H9 (cell line): ENCODE measurements around the gene ANO2. TPM values are rescaled to one million over a fixed set of nuclear protein-coding genes. Genes with fewer than 3 reads are reported as not detected.

Experiments used
- DNase-seq: peaks from one replicate; pipeline ENCODE4 v3.0.0-alpha.2; 2017
- H2AFZ ChIP-seq: one replicate; pipeline ENCODE4 v1.6.1; 2013; ENCODE audit warnings: mild to moderate bottlenecking, low read length, control low read depth, moderate library complexity
- H2AK5ac ChIP-seq: 2 replicates; pipeline ENCODE4 v1.6.1; 2013; ENCODE audit warnings: low read length, control low read depth, mixed read lengths; ENCODE audit not compliant: insufficient read length
- H2BK120ac ChIP-seq: one replicate; pipeline ENCODE4 v1.6.1; 2013; ENCODE audit warnings: low read depth, mild to moderate bottlenecking, low read length, control low read depth, inconsistent platforms; ENCODE audit not compliant: poor library complexity, severe bottlenecking
- H2BK12ac ChIP-seq: 2 replicates; pipeline ENCODE4 v1.6.1; 2013; ENCODE audit warnings: low read length, control low read depth, mixed read lengths, low read depth; ENCODE audit not compliant: insufficient read length
- H2BK15ac ChIP-seq: 2 replicates; pipeline ENCODE4 v1.6.1; 2013; ENCODE audit warnings: low read depth, low read length, control low read depth
- H2BK20ac ChIP-seq: one replicate; pipeline ENCODE4 v1.6.1; 2013; ENCODE audit warnings: low read depth, mild to moderate bottlenecking, low read length, control low read depth, inconsistent platforms; ENCODE audit not compliant: poor library complexity, severe bottlenecking
- H2BK5ac ChIP-seq: 2 replicates; pipeline ENCODE4 v1.6.1; 2013; ENCODE audit warnings: low read length, control low read depth, mixed read lengths; ENCODE audit not compliant: insufficient read length
- H3K14ac ChIP-seq: 2 replicates; pipeline ENCODE4 v1.6.1; 2013; ENCODE audit warnings: low read length, control low read depth; ENCODE audit not compliant: insufficient read depth
- H3K18ac ChIP-seq: 2 replicates; pipeline ENCODE4 v1.6.1; 2013; ENCODE audit warnings: low read depth, mild to moderate bottlenecking, mixed read lengths, low read length, control low read depth; ENCODE audit not compliant: insufficient read length
- H3K23ac ChIP-seq: 2 replicates; pipeline ENCODE4 v1.6.1; 2013; ENCODE audit warnings: low read length, control low read depth, mixed read lengths, low read depth; ENCODE audit not compliant: insufficient read length
- H3K23me2 ChIP-seq: 2 replicates; pipeline ENCODE4 v1.6.1; 2013; ENCODE audit warnings: low read depth, mild to moderate bottlenecking, mixed read lengths, low read length, control low read depth; ENCODE audit not compliant: insufficient read length, poor library complexity, severe bottlenecking
- H3K27ac ChIP-seq: 2 replicates; pipeline ENCODE4 v1.5.1; 2013; ENCODE audit warnings: low read length, control low read depth, mixed read lengths, low read depth; ENCODE audit not compliant: insufficient read length
- H3K27me3 ChIP-seq: 2 replicates; pipeline ENCODE4 v1.6.1; 2013; ENCODE audit warnings: low read length, control low read depth, inconsistent platforms; ENCODE audit not compliant: insufficient read depth
- H3K4ac ChIP-seq: 2 replicates; pipeline ENCODE4 v1.6.1; 2013; ENCODE audit warnings: low read depth, mild to moderate bottlenecking, control low read depth, inconsistent platforms, low read length, moderate library complexity
- H3K4me1 ChIP-seq: 2 replicates; pipeline ENCODE4 v1.6.1; 2013; ENCODE audit warnings: low read length, control low read depth, inconsistent platforms; ENCODE audit not compliant: insufficient read depth
- H3K4me2 ChIP-seq: 2 replicates; pipeline ENCODE4 v1.6.1; 2013; ENCODE audit warnings: low read length, control low read depth, mixed read lengths; ENCODE audit not compliant: insufficient read length, insufficient read depth
- H3K56ac ChIP-seq: 2 replicates; pipeline ENCODE4 v1.6.1; 2013; ENCODE audit warnings: low read depth, mild to moderate bottlenecking, mixed read lengths, low read length, control low read depth; ENCODE audit not compliant: insufficient read length
- H3K79me1 ChIP-seq: 2 replicates; pipeline ENCODE4 v1.6.1; 2013; ENCODE audit warnings: low read depth, mild to moderate bottlenecking, moderate library complexity, low read length, control low read depth, inconsistent platforms; ENCODE audit not compliant: insufficient read depth, poor library complexity, severe bottlenecking
- H3K79me2 ChIP-seq: 2 replicates; pipeline ENCODE4 v1.6.1; 2013; ENCODE audit warnings: low read length, control low read depth, inconsistent platforms; ENCODE audit not compliant: insufficient read depth
- H3K9ac ChIP-seq: 2 replicates; pipeline ENCODE4 v1.6.1; 2013; ENCODE audit warnings: low read length, control low read depth, mixed read lengths; ENCODE audit not compliant: insufficient read length; ENCODE audit errors: extremely low read depth
- H3K9me3 ChIP-seq: one replicate; pipeline ENCODE4 v1.6.1; 2013; ENCODE audit warnings: low read depth, low read length, inconsistent platforms; ENCODE audit not compliant: control insufficient read depth
- H3T11ph ChIP-seq: one replicate; pipeline ENCODE4 v1.6.1; 2013; ENCODE audit warnings: mild to moderate bottlenecking, low read length, control low read depth, inconsistent platforms
- H4K20me1 ChIP-seq: one replicate; pipeline ENCODE4 v1.6.1; 2013; ENCODE audit not compliant: control insufficient read depth, insufficient read length, insufficient read depth
- H4K5ac ChIP-seq: 2 replicates; pipeline ENCODE4 v1.6.1; 2013; ENCODE audit warnings: low read depth, mild to moderate bottlenecking, mixed read lengths, low read length, control low read depth; ENCODE audit not compliant: insufficient read length
- H4K8ac ChIP-seq: replicated peaks from 2 replicates; pipeline ENCODE4 v1.6.1; 2013; ENCODE audit warnings: low read length, control low read depth, mixed read lengths, low read depth; ENCODE audit not compliant: insufficient read length
- H4K91ac ChIP-seq: 2 replicates; pipeline ENCODE4 v1.6.1; 2013; ENCODE audit warnings: low read depth, mild to moderate bottlenecking, moderate library complexity, mixed read lengths, low read length, control low read depth; ENCODE audit not compliant: insufficient read length
- H3K27ac Mint-ChIP-seq, 3 experiments: 2 replicates in 2 of 3; 3 replicates in 1 of 3; pipeline ENCODE4 v1.8.0; 2020 to 2021; ENCODE audit warnings: mixed read lengths in 3 of 3, mild to moderate bottlenecking in 1 of 3, moderate library complexity in 1 of 3
- H3K27me3 Mint-ChIP-seq: 2 replicates; pipeline ENCODE4 v1.8.0; 2021; ENCODE audit warnings: low read depth, mild to moderate bottlenecking, moderate library complexity, mixed read lengths
- H3K36me3 Mint-ChIP-seq, 3 experiments: 2 replicates in 2 of 3; 3 replicates in 1 of 3; pipeline ENCODE4 v1.8.0; 2020 to 2021; ENCODE audit warnings: low read depth in 3 of 3, mixed read lengths in 3 of 3; ENCODE audit not compliant: insufficient read depth in 1 of 3
- H3K4me1 Mint-ChIP-seq, 2 experiments: 2 replicates each; pipeline ENCODE4 v1.8.0; 2020; ENCODE audit warnings: mixed read lengths in 2 of 2
- H3K4me3 Mint-ChIP-seq, 2 experiments: 2 replicates in 1 of 2; 3 replicates in 1 of 2; pipeline ENCODE4 v1.8.0; 2020 to 2021; ENCODE audit warnings: mild to moderate bottlenecking in 2 of 2, mixed read lengths in 2 of 2, moderate library complexity in 1 of 2
- H3K9me3 Mint-ChIP-seq, 2 experiments: 2 replicates in 1 of 2; 3 replicates in 1 of 2; pipeline ENCODE4 v1.8.0; 2020; ENCODE audit warnings: mild to moderate bottlenecking in 2 of 2, mixed read lengths in 2 of 2, moderate library complexity in 1 of 2
- CTCF ChIP-seq: fragments of 200-600 bp; sonication (generic); conservative IDR thresholded peaks from 3 replicates; pipeline ENCODE4 v1.8.0; 2021; ENCODE audit warnings: antibody characterized with exemption, mild to moderate bottlenecking
- WGBS: extraction: QIAGEN DNeasy Blood & Tissue Kit; methylation state at CpG from one replicate; pipeline ENCODE4 v1.1.7; 2013; ENCODE audit warnings: missing lambda C conversion rate, low lambda C conversion rate, mixed read lengths; ENCODE audit not compliant: insufficient read length; ENCODE audit errors: extremely low coverage; 5-methylcytosine and 5-hydroxymethylcytosine counted together
- total RNA-seq: library from RNA; stranded (reverse); gene quantifications from 2 replicates; pipeline ENCODE4 v1.2.1, GENCODE V29; 2021

Gene ANO2
- total RNA-seq, 1 experiment from 2014 or later: 3.8 TPM

GRCh38 chr12:5661811-5662210 lies 283.2 kb downstream of the ANO2 start:
- no peak overlapping the region for H3K4me2 ChIP-seq
- no peaks in the 10 kb centered on the region for H3K4me1 Mint-ChIP-seq
- H3K23ac ChIP-seq: no peak overlapping the region
- no peaks in the 10 kb centered on the region for H3K79me2 ChIP-seq
- H3K4me3 Mint-ChIP-seq: no peak overlapping the region
- WGBS: no CpG with 5 or more reads among the region's 8 CpGs
- H2BK120ac ChIP-seq: no peak overlapping the region
- TF ChIP-seq CTCF: no peak
- no peak overlapping the region for H3K4ac ChIP-seq
- H3K56ac ChIP-seq: no peak overlapping the region
- H3K4me1 ChIP-seq: no peaks in the 10 kb centered on the region
- H3K27me3 Mint-ChIP-seq: no peaks in the 10 kb centered on the region; the same call in 1 of the 2 replicates
- no peaks in the 10 kb centered on the region for H3K36me3 Mint-ChIP-seq
- DNase-seq: no peak
- H2BK5ac ChIP-seq: no peak overlapping the region
- no peak overlapping the region for H2AFZ ChIP-seq
- no peak overlapping the region for H3K9ac ChIP-seq
- H3K23me2 ChIP-seq: no peaks in the 10 kb centered on the region
- no peak overlapping the region for H4K91ac ChIP-seq
- no peak overlapping the region for H3K18ac ChIP-seq
- H3K27ac ChIP-seq: no peak overlapping the region
- no peaks in the 10 kb centered on the region for H3K9me3 ChIP-seq
- no peaks in the 10 kb centered on the region for H4K20me1 ChIP-seq
- H2BK20ac ChIP-seq: no peak overlapping the region
- no peak overlapping the region for H4K8ac ChIP-seq
- H2BK12ac ChIP-seq: no peak overlapping the region
- no peaks in the 10 kb centered on the region for H3K27me3 ChIP-seq
- H3K27ac Mint-ChIP-seq: no peak overlapping the region
- H4K5ac ChIP-seq: no peak overlapping the region
- no peak overlapping the region for H3T11ph ChIP-seq
- no peaks in the 10 kb centered on the region for H3K79me1 ChIP-seq
- H3K9me3 Mint-ChIP-seq: no peaks in the 10 kb centered on the region
- H3K14ac ChIP-seq: no peak overlapping the region
- H2AK5ac ChIP-seq: no peak overlapping the region
- no peak overlapping the region for H2BK15ac ChIP-seq
